Measurements from ENCODE around the gene DOCK3. TPM values are rescaled to one million over a fixed set of nuclear protein-coding genes. Genes with fewer than 3 reads are reported as not detected.

Gene DOCK3
- total and polyA plus RNA-seq, 2 of the 4 experiments (the other 2 are of a cell fraction) = under 0.01 to 0.12 TPM

DNA sequence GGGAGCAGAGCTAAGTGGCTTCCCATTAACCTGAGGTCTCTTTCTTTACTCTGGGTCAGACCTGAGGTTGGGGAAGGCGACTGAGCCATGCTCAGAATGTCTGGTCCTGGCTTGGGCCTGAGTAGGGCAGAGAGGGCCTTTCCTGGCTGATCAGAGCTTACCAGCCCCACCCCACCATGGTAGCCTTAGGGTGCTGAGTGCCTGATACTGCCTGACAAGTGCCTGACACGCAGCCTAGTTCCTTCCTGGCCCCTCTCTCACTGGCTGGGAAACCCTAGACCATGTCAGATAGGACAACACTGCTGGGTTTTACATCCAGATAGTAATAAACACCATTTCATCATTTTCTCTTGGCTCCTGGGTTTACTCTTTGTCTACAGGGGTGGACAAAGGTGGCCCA, 25.8 kb upstream of the DOCK3 start:
- Histone ChIP-seq H3K14ac (replicated peaks; ENCODE audit: low read depth, low read length) (no peak overlapping the region), H2BK15ac (ENCODE audit: low read depth, low read length) (no peak overlapping the region), H4K5ac (ENCODE audit: low read depth, low read length) (no peak overlapping the region), H2BK5ac (ENCODE audit: low read depth, low read length, poor library complexity, severe bottlenecking) (no peak overlapping the region), H2BK20ac (ENCODE audit: low read depth, low read length) (no peak overlapping the region), H4K8ac (ENCODE audit: low read depth in 2 of 2, low read length in 2 of 2) (no peak overlapping the region), H3K36me3 (ENCODE audit: control insufficient read depth, insufficient read depth, low read length) (peaks cover 2% of the 10 kb centered on the region; the same call in 1 of the 2 replicates), H3K4me1 (ENCODE audit: control insufficient read depth, insufficient read depth, low read length) (no peaks in the 10 kb centered on the region), H3K9me3 (ENCODE audit: control insufficient read depth, insufficient read depth, low read length) (no peaks in the 10 kb centered on the region), H3K23ac (ENCODE audit: low read depth, low read length) (no peak overlapping the region), H3K9me1 (ENCODE audit: insufficient read depth, low read length) (no peaks in the 10 kb centered on the region), H2AK9ac (replicated peaks; ENCODE audit: low read depth, low read length, poor library complexity) (no peak overlapping the region), H2AFZ (replicated peaks; ENCODE audit: low read length, poor library complexity) (no peak overlapping the region), H2AK5ac (ENCODE audit: low read depth, low read length) (no peak overlapping the region), H3K27ac (ENCODE audit: insufficient read depth, low read length) (no peak overlapping the region), H3K27me3 (ENCODE audit: control insufficient read depth, insufficient read depth, low read length) (no peaks in the 10 kb centered on the region), H3K4ac (ENCODE audit: low read depth, low read length) (no peak overlapping the region), H3K56ac (ENCODE audit: extremely low read depth, insufficient read depth, low read length) (no peak overlapping the region), H3K4me3 (ENCODE audit: insufficient read depth, low read depth, low read length) (no peak overlapping the region), H4K91ac (ENCODE audit: insufficient read depth, low read depth, low read length) (no peak overlapping the region), H2BK120ac (ENCODE audit: low read depth, low read length) (no peak overlapping the region), H3K4me2 (ENCODE audit: low read depth, low read length) (no peak overlapping the region), H4K20me1 (ENCODE audit: insufficient read depth, low read length) (no peaks in the 10 kb centered on the region; the same call in 1 of the 2 replicates), H3K9ac (ENCODE audit: low read depth, low read length) (no peak overlapping the region), H3K18ac (ENCODE audit: low read depth, low read length) (no peak overlapping the region), H3K79me1 (ENCODE audit: low read depth in 1 of 2, low read length in 2 of 2) (no peaks in the 10 kb centered on the region)
- ChIA-PET CTCF (no interaction called here), POLR2A (ENCODE audit: unreplicated experiment) (no interaction called here)
- DNase-seq = no peak
- TF ChIP-seq BHLHE40 (IDR thresholded peaks at IDR 0.05; ENCODE audit: low read depth, low read length) = no peak
- TF ChIP-seq RCOR1 (IDR thresholded peaks at IDR 0.05; ENCODE audit: insufficient replicate concordance, low read length) = no peak
- TF ChIP-seq, protein P1, sequence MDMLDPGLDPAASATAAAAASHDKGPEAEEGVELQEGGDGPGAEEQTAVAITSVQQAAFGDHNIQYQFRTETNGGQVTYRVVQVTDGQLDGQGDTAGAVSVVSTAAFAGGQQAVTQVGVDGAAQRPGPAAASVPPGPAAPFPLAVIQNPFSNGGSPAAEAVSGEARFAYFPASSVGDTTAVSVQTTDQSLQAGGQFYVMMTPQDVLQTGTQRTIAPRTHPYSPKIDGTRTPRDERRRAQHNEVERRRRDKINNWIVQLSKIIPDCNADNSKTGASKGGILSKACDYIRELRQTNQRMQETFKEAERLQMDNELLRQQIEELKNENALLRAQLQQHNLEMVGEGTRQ (IDR thresholded peaks at IDR 0.05; ENCODE audit: low read depth, low read length) = no peak
- TF ChIP-seq, protein P2, sequence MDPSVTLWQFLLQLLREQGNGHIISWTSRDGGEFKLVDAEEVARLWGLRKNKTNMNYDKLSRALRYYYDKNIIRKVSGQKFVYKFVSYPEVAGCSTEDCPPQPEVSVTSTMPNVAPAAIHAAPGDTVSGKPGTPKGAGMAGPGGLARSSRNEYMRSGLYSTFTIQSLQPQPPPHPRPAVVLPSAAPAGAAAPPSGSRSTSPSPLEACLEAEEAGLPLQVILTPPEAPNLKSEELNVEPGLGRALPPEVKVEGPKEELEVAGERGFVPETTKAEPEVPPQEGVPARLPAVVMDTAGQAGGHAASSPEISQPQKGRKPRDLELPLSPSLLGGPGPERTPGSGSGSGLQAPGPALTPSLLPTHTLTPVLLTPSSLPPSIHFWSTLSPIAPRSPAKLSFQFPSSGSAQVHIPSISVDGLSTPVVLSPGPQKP (IDR thresholded peaks at IDR 0.05; ENCODE audit: borderline replicate concordance, low read depth, low read length) = no peak
- TF ChIP-seq NFE2L2 (IDR thresholded peaks at IDR 0.05; ENCODE audit: low read depth, low read length) = no peak
- TF ChIP-seq MAZ (IDR thresholded peaks at IDR 0.05; ENCODE audit: borderline replicate concordance, low read depth, low read length) = no peak
- no peak for TF ChIP-seq CTCF (conservative IDR thresholded peaks at IDR 0.05; ENCODE audit: low read depth, low read length)
- TF ChIP-seq MXI1 (IDR thresholded peaks at IDR 0.05; ENCODE audit: borderline replicate concordance, low read depth, low read length) = no peak
- TF ChIP-seq CEBPB (IDR thresholded peaks at IDR 0.05; ENCODE audit: low read depth, low read length) = no peak
- ATAC-seq (ENCODE audit: low read depth) = no peak
- 90% methylated on average over 2 of the region's 2 CpGs; no CpG with 5 or more reads in 1 of the 2 experiments for WGBS, 2 experiments (ENCODE audit: extremely low coverage in 2 of 2, insufficient read length in 1 of 2)
- in situ Hi-C loops (cut with MboI; ENCODE audit: low sequenced_read_pairs) (no loop called here), dilution Hi-C loops (cut with HindIII; ENCODE audit: low sequenced_read_pairs, unreplicated experiment) (no loop called here), intact Hi-C loops (cut with micrococcal nuclease) (no loop called here)
- no TSS peak for BruUV-seq (replicated peaks)

Measured in IMR-90 (cell line).